Bladder microvascular endothelial cell (primary cell): ENCODE results near the gene TMEM170B. TPM values are rescaled to one million over a fixed set of nuclear protein-coding genes. Genes with fewer than 3 reads are reported as not detected.

ENCODE experiments used
- total RNA-seq: library from RNA; depleted of rRNA; stranded (reverse); fragments of >200 nt; gene quantifications from 2 replicates; pipeline ENCODE4 v1.2.3, GENCODE V29; 2014

Gene TMEM170B, protein sequence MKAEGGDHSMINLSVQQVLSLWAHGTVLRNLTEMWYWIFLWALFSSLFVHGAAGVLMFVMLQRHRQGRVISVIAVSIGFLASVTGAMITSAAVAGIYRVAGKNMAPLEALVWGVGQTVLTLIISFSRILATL
- 1.3 and 3.6 TPM in 2 replicates for total RNA-seq

DNA sequence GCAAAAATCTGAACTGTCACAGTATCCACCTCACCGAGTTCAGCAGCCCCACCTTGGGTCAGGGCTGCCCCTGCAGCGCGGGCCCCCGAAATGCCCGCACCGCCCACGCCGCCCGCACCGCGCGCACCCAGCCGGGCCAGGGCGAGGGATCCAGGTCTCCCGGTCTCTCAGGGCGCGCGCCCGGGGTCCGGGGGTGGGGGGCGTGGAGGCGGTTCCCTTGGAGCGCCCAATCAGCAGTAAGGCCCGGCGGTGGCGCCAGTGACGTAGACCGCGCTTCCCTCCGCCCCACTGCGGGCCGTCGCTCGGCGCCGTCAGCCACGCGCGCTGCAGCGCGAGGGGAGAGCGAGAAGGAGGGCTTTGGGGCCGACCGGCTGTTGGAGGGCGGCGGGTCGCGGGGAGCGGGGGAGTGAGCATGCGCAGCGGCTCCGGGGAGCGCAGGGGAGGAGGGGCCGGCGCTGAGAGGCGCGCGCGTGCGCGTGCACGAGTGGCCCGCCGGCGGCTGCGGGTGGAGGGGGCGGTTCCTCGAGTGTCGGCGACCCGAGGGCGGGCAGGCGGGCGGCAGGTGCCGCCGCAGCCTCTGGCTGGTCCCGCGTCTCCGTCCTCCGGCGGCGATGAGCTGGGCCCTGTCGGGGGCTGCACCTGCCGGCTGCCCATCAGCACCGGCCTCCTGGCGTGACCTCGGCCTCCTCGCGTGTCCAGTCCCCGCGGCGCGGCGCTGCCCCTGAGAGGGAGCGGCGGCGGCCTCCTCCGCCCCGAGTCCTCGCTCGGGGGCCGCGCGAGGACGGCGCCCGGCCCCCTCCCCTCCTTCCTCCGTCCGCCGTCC, at the start of gene TMEM170B:
Gene TMEM170B, plus strand, starts transcription at position 521 of the 823 bp plus-strand sequence. CDS start 529 bp downstream, outside the sequence.

Other genes starting within 250 kb of the TMEM170B start
- 0.76 and 1.3 TPM in 2 replicates for gene ADTRP, start 241.1 kb downstream of the TMEM170B start, total RNA-seq